ENCODE measurements around the gene FAT1.

DNA sequence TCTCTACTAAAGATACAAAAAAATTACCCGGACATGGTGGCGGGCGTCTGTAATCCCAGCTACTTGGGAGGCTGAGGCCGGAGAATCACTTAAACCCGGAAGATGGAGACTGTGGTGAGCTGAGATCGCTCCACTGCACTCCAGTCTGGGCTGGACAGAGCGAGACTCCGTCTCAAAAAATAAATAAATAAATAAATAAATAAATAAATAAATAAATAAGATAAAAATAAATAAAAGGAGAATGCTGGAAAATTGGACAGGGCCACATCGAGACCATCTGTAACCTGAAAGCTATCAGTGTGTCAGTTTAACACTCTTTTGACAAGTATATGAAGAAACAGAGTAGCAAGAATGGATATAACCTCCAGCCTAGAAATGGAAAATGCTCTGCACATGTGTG is 15.7 kb upstream of the FAT1 start:
- TF ChIP-seq, protein P1, sequence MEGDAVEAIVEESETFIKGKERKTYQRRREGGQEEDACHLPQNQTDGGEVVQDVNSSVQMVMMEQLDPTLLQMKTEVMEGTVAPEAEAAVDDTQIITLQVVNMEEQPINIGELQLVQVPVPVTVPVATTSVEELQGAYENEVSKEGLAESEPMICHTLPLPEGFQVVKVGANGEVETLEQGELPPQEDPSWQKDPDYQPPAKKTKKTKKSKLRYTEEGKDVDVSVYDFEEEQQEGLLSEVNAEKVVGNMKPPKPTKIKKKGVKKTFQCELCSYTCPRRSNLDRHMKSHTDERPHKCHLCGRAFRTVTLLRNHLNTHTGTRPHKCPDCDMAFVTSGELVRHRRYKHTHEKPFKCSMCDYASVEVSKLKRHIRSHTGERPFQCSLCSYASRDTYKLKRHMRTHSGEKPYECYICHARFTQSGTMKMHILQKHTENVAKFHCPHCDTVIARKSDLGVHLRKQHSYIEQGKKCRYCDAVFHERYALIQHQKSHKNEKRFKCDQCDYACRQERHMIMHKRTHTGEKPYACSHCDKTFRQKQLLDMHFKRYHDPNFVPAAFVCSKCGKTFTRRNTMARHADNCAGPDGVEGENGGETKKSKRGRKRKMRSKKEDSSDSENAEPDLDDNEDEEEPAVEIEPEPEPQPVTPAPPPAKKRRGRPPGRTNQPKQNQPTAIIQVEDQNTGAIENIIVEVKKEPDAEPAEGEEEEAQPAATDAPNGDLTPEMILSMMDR (IDR thresholded peaks at IDR 0.05) = no peak
- TF ChIP-seq POLR2A (IDR thresholded peaks at IDR 0.05) = no peak

Data from testis (tissue), 2 donors.